Suprapubic skin (tissue), 4 donors: Measurements from ENCODE around the gene PCDHGA3. TPM values are rescaled to one million over a fixed set of nuclear protein-coding genes. Genes with fewer than 3 reads are reported as not detected.

Experiments used
- DNase-seq, 2 donors: peaks; one replicate each; pipeline ENCODE4 v3.0.0-alpha.2; 2019; ENCODE audit warnings: low spot score in 2 of 2
- H3K27ac ChIP-seq: fragments of 200-600 bp; sonication (generic); one replicate; pipeline ENCODE4 v1.5.1; 2019
- H3K27me3 ChIP-seq: fragments of 200-600 bp; sonication (generic); one replicate; pipeline ENCODE4 v1.5.1; 2019
- H3K36me3 ChIP-seq: fragments of 200-600 bp; sonication (generic); one replicate; pipeline ENCODE4 v1.5.1; 2019
- H3K4me1 ChIP-seq: fragments of 200-600 bp; sonication (generic); one replicate; pipeline ENCODE4 v1.5.1; 2019
- H3K4me3 ChIP-seq: fragments of 200-600 bp; sonication (generic); one replicate; pipeline ENCODE4 v1.5.1; 2019; ENCODE audit warnings: mild to moderate bottlenecking
- H3K9me3 ChIP-seq: fragments of 200-600 bp; sonication (generic); one replicate; pipeline ENCODE4 v1.5.1; 2019
- CTCF ChIP-seq, 2 donors: fragments of 200-600 bp in 1 of 2; fragments of 450-650 bp in 1 of 2; sonication (generic) in 1 of 2; IDR thresholded peaks; one replicate each; pipeline ENCODE4 v1.5.1; 2016 to 2019; ENCODE audit warnings: antibody characterized with exemption in 2 of 2, mild to moderate bottlenecking in 1 of 2, moderate library complexity in 1 of 2
- EP300 ChIP-seq: sonication (generic); formaldehyde crosslinking; IDR thresholded peaks from one replicate; pipeline ENCODE4 v1.6.1; 2017; ENCODE audit warnings: antibody characterized with exemption
- POLR2A ChIP-seq, 2 donors: fragments of 450-650 bp; IDR thresholded peaks; one replicate each; pipeline ENCODE4 v1.6.1; 2017; ENCODE audit warnings: antibody characterized with exemption in 2 of 2, mild to moderate bottlenecking in 2 of 2, moderate library complexity in 2 of 2
- POLR2AphosphoS5 ChIP-seq, 3 donors: sonication (generic); formaldehyde crosslinking; IDR thresholded peaks; one replicate each; pipeline ENCODE4 v1.6.1; 2017; ENCODE audit warnings: antibody characterized with exemption in 3 of 3
- WGBS: methylation state at CpG from one replicate; pipeline ENCODE4 v1.1.5; 2018; 5-methylcytosine and 5-hydroxymethylcytosine counted together
- total RNA-seq, 4 donors: library from RNA; depleted of rRNA; stranded (reverse); fragments of >200 nt; gene quantifications; one replicate each; pipeline ENCODE4 v1.1.0, GENCODE V29; 2016

The PCDHGA3 gene
- total RNA-seq, 4 donors from 2014 or later: 1.3 to 2.3 (median 1.7) TPM

- Histone ChIP-seq H3K4me1 (peaks cover 7% of the 10 kb centered on the region), H3K4me3 (no peak overlapping the region), H3K27ac (no peak overlapping the region), H3K9me3 (peaks cover 52% of the 10 kb centered on the region), H3K36me3 (peaks cover 28% of the 10 kb centered on the region), H3K27me3 (no peaks in the 10 kb centered on the region)
- 97% methylated on average over 6 of the region's 6 CpGs for WGBS
- no peak for DNase-seq
- TF ChIP-seq CTCF (IDR thresholded peaks at IDR 0.05) (no peak), POLR2A (IDR thresholded peaks at IDR 0.05) (no peak), EP300 (no peak), POLR2AphosphoS5 (IDR thresholded peaks at IDR 0.05) (no peak)
Observed at GRCh38 chr5:141319202-141319601, 24.4 kb upstream of the PCDHGA3 start.

GRCh38 chr5:141319699-141320098 lies 23.9 kb upstream of the PCDHGA3 start:
- peaks cover 7% of the 10 kb centered on the region for H3K4me1 ChIP-seq
- WGBS: 68% methylated on average over 5 of the region's 5 CpGs
- H3K4me3 ChIP-seq: peak overlapping the region; percentile 73
- no peak overlapping the region for H3K27ac ChIP-seq
- H3K9me3 ChIP-seq: peaks cover 47% of the 10 kb centered on the region
- peaks cover 28% of the 10 kb centered on the region for H3K36me3 ChIP-seq
- TF ChIP-seq CTCF (IDR thresholded peaks at IDR 0.05) (no peak), EP300 (no peak), POLR2AphosphoS5 (IDR thresholded peaks at IDR 0.05) (no peak), POLR2A (IDR thresholded peaks at IDR 0.05) (no peak)
- H3K27me3 ChIP-seq: no peaks in the 10 kb centered on the region
- DNase-seq: no peak

GRCh38 chr5:141320225-141321169 lies 23.1 kb upstream of the PCDHGA3 start, which contains the start of gene TAF7:
TSS of gene TAF7 (minus strand) at chr5:141320784. CDS start at chr5:141320044, 740 bp downstream.
- Histone ChIP-seq H3K27me3 (no peaks in the 10 kb centered on the region), H3K4me1 (peaks cover 7% of the 10 kb centered on the region), H3K4me3 (peak within 1 kb of the TSS; percentile 73), H3K27ac (peak within 1 kb of the TSS; percentile 98), H3K9me3 (peaks cover 41% of the 10 kb centered on the region), H3K36me3 (peaks cover 28% of the 10 kb centered on the region)
- WGBS: 1% methylated on average over 41 of the region's 67 CpGs
- peak; percentile 84 to 96 for TF ChIP-seq POLR2A (IDR thresholded peaks at IDR 0.05)
- TF ChIP-seq EP300: no peak
- TF ChIP-seq CTCF (IDR thresholded peaks at IDR 0.05): peak; percentile 69 to 83
- TF ChIP-seq POLR2AphosphoS5 (IDR thresholded peaks at IDR 0.05): peak; percentile 87 to 95 (median 91)
- peak; percentile 92 to 94 for DNase-seq

- Histone ChIP-seq H3K27ac (no peak overlapping the region), H3K9me3 (peaks cover 34% of the 10 kb centered on the region), H3K27me3 (peaks cover 3% of the 10 kb centered on the region), H3K36me3 (peaks cover 17% of the 10 kb centered on the region), H3K4me3 (no peak overlapping the region), H3K4me1 (peaks cover 7% of the 10 kb centered on the region)
- no peak for DNase-seq
- TF ChIP-seq POLR2A (IDR thresholded peaks at IDR 0.05) (no peak), CTCF (IDR thresholded peaks at IDR 0.05) (no peak), EP300 (no peak), POLR2AphosphoS5 (IDR thresholded peaks at IDR 0.05) (no peak)
- 93% methylated on average over 3 of the region's 3 CpGs for WGBS
Observed at GRCh38 chr5:141322261-141322660, 21.4 kb upstream of the PCDHGA3 start.
